Duodenal mucosa (tissue), 2 donors: ENCODE measurements around the gene ZNF467.
A peak's percentile ranks its signal among the peaks of the same experiment; 100 is the strongest.

Experiments
- H3K27ac ChIP-seq: one replicate; pipeline ENCODE4 v1.7.0; 2013; ENCODE audit warnings: low read depth, low read length
- H3K27me3 ChIP-seq, 2 donors: one replicate each; pipeline ENCODE4 v1.7.0; 2013; ENCODE audit warnings: low read length in 2 of 2, control low read depth in 1 of 2; ENCODE audit not compliant: insufficient read depth in 2 of 2, control insufficient read depth in 1 of 2
- H3K36me3 ChIP-seq, 2 donors: one replicate each; pipeline ENCODE4 v1.7.0; 2013; ENCODE audit warnings: low read length in 2 of 2, control low read depth in 1 of 2; ENCODE audit not compliant: insufficient read depth in 2 of 2, control insufficient read depth in 1 of 2
- H3K4me1 ChIP-seq, 2 donors: one replicate each; pipeline ENCODE4 v1.7.0; 2013; ENCODE audit warnings: low read length in 2 of 2, control low read depth in 1 of 2; ENCODE audit not compliant: insufficient read depth in 2 of 2, control insufficient read depth in 1 of 2
- H3K4me3 ChIP-seq, 2 donors: one replicate each; pipeline ENCODE4 v1.7.0; 2013; ENCODE audit warnings: low read length in 2 of 2, low read depth in 1 of 2
- H3K9ac ChIP-seq, 2 donors: one replicate each; pipeline ENCODE4 v1.7.0; 2013; ENCODE audit warnings: low read length in 2 of 2, low read depth in 1 of 2
- H3K9me3 ChIP-seq, 2 donors: one replicate each; pipeline ENCODE4 v1.7.0; 2013; ENCODE audit warnings: low read length in 2 of 2, control low read depth in 1 of 2; ENCODE audit not compliant: control insufficient read depth in 1 of 2

Gene ZNF467

GRCh38 chr7:149750122-149750845 lies 23.1 kb downstream of the ZNF467 start:
- Histone ChIP-seq H3K27me3 (peaks cover 0 to 3% of the 10 kb centered on the region in 2 donors), H3K4me3 (no peak overlapping the region), H3K27ac (no peak overlapping the region), H3K4me1 (no peaks in the 10 kb centered on the region), H3K9ac (no peak overlapping the region), H3K36me3 (no peaks in the 10 kb centered on the region), H3K9me3 (no peaks in the 10 kb centered on the region)

- Histone ChIP-seq H3K9me3 (no peaks in the 10 kb centered on the region), H3K36me3 (no peaks in the 10 kb centered on the region), H3K27me3 (peaks cover 0 to 3% of the 10 kb centered on the region in 2 donors), H3K27ac (no peak overlapping the region), H3K4me3 (no peak overlapping the region), H3K9ac (no peak overlapping the region), H3K4me1 (no peaks in the 10 kb centered on the region)
Observed at GRCh38 chr7:149748076-149748874, 25.1 kb downstream of the ZNF467 start.

GRCh38 chr7:149743476-149744255 lies 29.7 kb downstream of the ZNF467 start:
- H3K27me3 ChIP-seq, result no peaks in the 10 kb centered on the region
- peaks cover 9 to 10% of the 10 kb centered on the region in 2 donors for H3K4me1 ChIP-seq
- no peak overlapping the region for H3K9ac ChIP-seq
- H3K9me3 ChIP-seq, result no peaks in the 10 kb centered on the region
- no peak overlapping the region for H3K4me3 ChIP-seq
- H3K27ac ChIP-seq, result no peak overlapping the region
- no peaks in the 10 kb centered on the region for H3K36me3 ChIP-seq

- Histone ChIP-seq H3K36me3 (no peaks in the 10 kb centered on the region), H3K4me1 (peaks cover 9 to 10% of the 10 kb centered on the region in 2 donors), H3K4me3 (peak overlapping the region; percentile 59 to 78), H3K9me3 (no peaks in the 10 kb centered on the region), H3K27me3 (no peaks in the 10 kb centered on the region), H3K27ac (no peak overlapping the region), H3K9ac (peak overlapping the region; percentile 33 to 70)
Observed at GRCh38 chr7:149742075-149742701, 31.2 kb downstream of the ZNF467 start.

GRCh38 chr7:149741629-149742028 lies 31.8 kb downstream of the ZNF467 start:
- Histone ChIP-seq H3K9me3 (no peaks in the 10 kb centered on the region), H3K9ac (peak overlapping the region; percentile 33 to 70), H3K36me3 (no peaks in the 10 kb centered on the region), H3K27me3 (no peaks in the 10 kb centered on the region), H3K4me3 (peak overlapping the region; percentile 59 to 78), H3K4me1 (peaks cover 9 to 10% of the 10 kb centered on the region in 2 donors), H3K27ac (no peak overlapping the region)

GRCh38 chr7:149736478-149737360 lies 36.7 kb downstream of the ZNF467 start:
- H3K9ac ChIP-seq, result no peak overlapping the region
- H3K27me3 ChIP-seq, result no peaks in the 10 kb centered on the region

GRCh38 chr7:149735779-149736477 lies 37.5 kb downstream of the ZNF467 start:
- H3K36me3 ChIP-seq, result no peaks in the 10 kb centered on the region
- no peak overlapping the region for H3K27ac ChIP-seq
- no peak overlapping the region for H3K4me3 ChIP-seq
- no peaks in the 10 kb centered on the region for H3K9me3 ChIP-seq
- H3K9ac ChIP-seq, result no peak overlapping the region
- H3K4me1 ChIP-seq, result no peaks in the 10 kb centered on the region
- no peaks in the 10 kb centered on the region for H3K27me3 ChIP-seq

More at GRCh38 chr7:149736478-149737360, 36.7 kb downstream of the ZNF467 start:
- peaks cover 0 to 2% of the 10 kb centered on the region in 2 donors for H3K4me1 ChIP-seq
- H3K4me3 ChIP-seq, result no peak overlapping the region
- H3K9me3 ChIP-seq, result no peaks in the 10 kb centered on the region
- no peaks in the 10 kb centered on the region for H3K36me3 ChIP-seq
- no peak overlapping the region for H3K27ac ChIP-seq

- Histone ChIP-seq H3K9ac (no peak overlapping the region), H3K27me3 (no peaks in the 10 kb centered on the region), H3K36me3 (no peaks in the 10 kb centered on the region), H3K9me3 (no peaks in the 10 kb centered on the region), H3K4me3 (no peak overlapping the region), H3K27ac (no peak overlapping the region), H3K4me1 (no peaks in the 10 kb centered on the region)
Observed at GRCh38 chr7:149735181-149735602, 38.2 kb downstream of the ZNF467 start.

GRCh38 chr7:149734791-149735075 lies 38.7 kb downstream of the ZNF467 start:
- H3K36me3 ChIP-seq, result no peaks in the 10 kb centered on the region
- H3K27me3 ChIP-seq, result no peaks in the 10 kb centered on the region
- H3K9ac ChIP-seq, result no peak overlapping the region
- H3K27ac ChIP-seq, result no peak overlapping the region
- H3K9me3 ChIP-seq, result no peaks in the 10 kb centered on the region
- no peak overlapping the region for H3K4me3 ChIP-seq
- no peaks in the 10 kb centered on the region for H3K4me1 ChIP-seq
